Hepatocyte (in vitro differentiated cells): ENCODE data around the gene PTPRK. TPM values are rescaled to one million over a fixed set of nuclear protein-coding genes. Genes with fewer than 3 reads are reported as not detected.
A peak's percentile ranks its signal among the peaks of the same experiment; 100 is the strongest.

Source experiments
- DNase-seq: peaks from one replicate; pipeline ENCODE4 v3.0.0-alpha.2; 2016; ENCODE audit warnings: low spot score
- H2AFZ ChIP-seq: fragments of 200-600 bp; sonication (generic); 2 replicates; pipeline ENCODE4 v1.6.0; 2016; ENCODE audit warnings: antibody characterized with exemption, mild to moderate bottlenecking
- H3K27ac ChIP-seq: fragments of 200-600 bp; sonication (generic); 2 replicates; pipeline ENCODE4 v1.5.1; 2016; ENCODE audit warnings: mild to moderate bottlenecking
- H3K27me3 ChIP-seq: fragments of 200-600 bp; sonication (generic); 2 replicates; pipeline ENCODE4 v1.6.1; 2016
- H3K36me3 ChIP-seq: fragments of 200-600 bp; sonication (generic); replicated peaks from 2 replicates; pipeline ENCODE4 v1.5.1; 2016; ENCODE audit warnings: low read depth; ENCODE audit not compliant: insufficient read depth
- H3K4me1 ChIP-seq: fragments of 200-600 bp; sonication (generic); 2 replicates; pipeline ENCODE4 v1.5.1; 2016; ENCODE audit warnings: mild to moderate bottlenecking, moderate library complexity; ENCODE audit not compliant: insufficient read depth
- H3K4me2 ChIP-seq: fragments of 200-600 bp; sonication (generic); 2 replicates; pipeline ENCODE4 v1.6.0; 2016
- H3K4me3 ChIP-seq: fragments of 200-600 bp; sonication (generic); 2 replicates; pipeline ENCODE4 v1.5.1; 2016; ENCODE audit warnings: mild to moderate bottlenecking
- H3K79me2 ChIP-seq: fragments of 200-600 bp; sonication (generic); 2 replicates; pipeline ENCODE4 v1.6.0; 2017; ENCODE audit warnings: mild to moderate bottlenecking
- H3K9me2 ChIP-seq: fragments of 200-600 bp; sonication (generic); replicated peaks from 2 replicates; pipeline ENCODE4 v1.6.0; 2017; ENCODE audit warnings: mild to moderate bottlenecking; ENCODE audit not compliant: insufficient read depth
- H3K9me3 ChIP-seq: fragments of 200-600 bp; sonication (generic); 2 replicates; pipeline ENCODE4 v1.5.1; 2016; ENCODE audit warnings: low read depth, mild to moderate bottlenecking
- H4K20me1 ChIP-seq: fragments of 200-600 bp; sonication (generic); 2 replicates; pipeline ENCODE4 v1.6.0; 2016; ENCODE audit warnings: mild to moderate bottlenecking; ENCODE audit not compliant: insufficient read depth, poor library complexity, severe bottlenecking
- CTCF ChIP-seq: fragments of 200-600 bp; sonication (generic); IDR thresholded peaks from 2 replicates; pipeline ENCODE4 v1.5.1; 2016; ENCODE audit warnings: antibody characterized with exemption, mild to moderate bottlenecking; ENCODE audit not compliant: poor library complexity
- EZH2 ChIP-seq: fragments of 200-600 bp; sonication (generic); IDR thresholded peaks from 2 replicates; pipeline ENCODE4 v1.6.1; 2016; ENCODE audit warnings: antibody characterized with exemption, mild to moderate bottlenecking, borderline replicate concordance
- EZH2phosphoT487 ChIP-seq: fragments of 200-600 bp; sonication (generic); IDR thresholded peaks from one replicate; pipeline ENCODE4 v1.6.1; 2018; ENCODE audit warnings: antibody characterized with exemption, mild to moderate bottlenecking, low read depth, moderate library complexity; ENCODE audit not compliant: unreplicated experiment, severe bottlenecking
- WGBS: methylation state at CpG from one replicate; pipeline ENCODE4 v1.1.6; 2016; ENCODE audit warnings: low lambda C conversion rate; ENCODE audit errors: missing lambda C conversion rate; 5-methylcytosine and 5-hydroxymethylcytosine counted together
- polyA plus RNA-seq: library from polyadenylated mRNA; unstranded; fragments of >200 nt; fragmentation: Nextera tagmentation; extraction: Ambion mirVana; gene quantifications from 2 replicates; pipeline ENCODE4 v1.2.1, GENCODE V29; 2016
- total RNA-seq: library from RNA; depleted of rRNA; stranded (reverse); fragments of >200 nt; gene quantifications from 2 replicates; pipeline ENCODE4 v1.2.3, GENCODE V29; 2014

Gene PTPRK
- total and polyA plus RNA-seq, 2 experiments from 2014 or later = 42.0 to 80.2 TPM

- no peaks in the 10 kb centered on the region for H4K20me1 ChIP-seq
- no peak overlapping the region for H3K27ac ChIP-seq
- H3K27me3 ChIP-seq = no peaks in the 10 kb centered on the region
- H3K4me3 ChIP-seq = no peak overlapping the region
- H3K79me2 ChIP-seq = no peaks in the 10 kb centered on the region
- H2AFZ ChIP-seq = no peak overlapping the region
- H3K4me1 ChIP-seq = no peaks in the 10 kb centered on the region
- no peaks in the 10 kb centered on the region for H3K9me3 ChIP-seq
- H3K9me2 ChIP-seq = no peaks in the 10 kb centered on the region
- WGBS = 96% methylated on average over 3 of the region's 3 CpGs
- no peak for TF ChIP-seq EZH2phosphoT487
- no peak for TF ChIP-seq CTCF
- TF ChIP-seq EZH2 = no peak
- no peak overlapping the region for H3K4me2 ChIP-seq
- no peak for DNase-seq
- no peaks in the 10 kb centered on the region for H3K36me3 ChIP-seq
Observed at GRCh38 chr6:128186729-128187128, 333.7 kb downstream of the PTPRK start.

- Histone ChIP-seq H3K4me1 (no peaks in the 10 kb centered on the region), H3K79me2 (no peaks in the 10 kb centered on the region), H3K9me2 (no peaks in the 10 kb centered on the region), H3K4me2 (no peak overlapping the region), H2AFZ (no peak overlapping the region), H3K27me3 (no peaks in the 10 kb centered on the region), H3K9me3 (no peaks in the 10 kb centered on the region), H3K36me3 (no peaks in the 10 kb centered on the region), H4K20me1 (peaks cover 3% of the 10 kb centered on the region), H3K4me3 (no peak overlapping the region), H3K27ac (no peak overlapping the region)
- DNase-seq = no peak
- TF ChIP-seq EZH2 (no peak), CTCF (no peak), EZH2phosphoT487 (no peak)
Observed at GRCh38 chr6:128179876-128180438, 340.4 kb downstream of the PTPRK start.

GRCh38 chr6:128174724-128175123 is 345.7 kb downstream of the PTPRK start:
- no peak for TF ChIP-seq EZH2phosphoT487
- no peak for TF ChIP-seq CTCF
- TF ChIP-seq EZH2 = no peak
- H4K20me1 ChIP-seq = peaks cover 4% of the 10 kb centered on the region
- peak; percentile 5 for DNase-seq

More at GRCh38 chr6:128174724-128175123, 345.7 kb downstream of the PTPRK start:
- no peak overlapping the region for H3K27ac ChIP-seq
- no peaks in the 10 kb centered on the region for H3K9me3 ChIP-seq
- no peaks in the 10 kb centered on the region for H3K79me2 ChIP-seq
- H3K4me2 ChIP-seq = no peak overlapping the region
- H3K27me3 ChIP-seq = no peaks in the 10 kb centered on the region
- no peak overlapping the region for H3K4me3 ChIP-seq
- no peaks in the 10 kb centered on the region for H3K4me1 ChIP-seq
- no peak overlapping the region for H2AFZ ChIP-seq
- no peaks in the 10 kb centered on the region for H3K36me3 ChIP-seq
- no peaks in the 10 kb centered on the region for H3K9me2 ChIP-seq
